Natural killer cell (primary cell): ENCODE measurements around the gene SPATS2L. TPM values are rescaled to one million over a fixed set of nuclear protein-coding genes. Genes with fewer than 3 reads are reported as not detected.

ENCODE experiments used
- ATAC-seq, 3 donors: fragments of 150-1000 bp in 2 of 3; fragments of 200-7000 bp in 1 of 3; cut with Tn5 transposase; 1 replicate in 1 of 3; 2 replicates in 2 of 3; pipeline ENCODE4 v1.10.0; 2021; ENCODE audit warnings: mild to moderate bottlenecking in 2 of 3, moderate library complexity in 2 of 3
- DNase-seq, 2 donors: peaks; one replicate each; pipeline versions ENCODE4 v3.0.0 to v3.0.0-alpha.2; 2013 to 2021; ENCODE audit warnings: mixed read lengths in 1 of 2
- H3K27ac ChIP-seq: one replicate; pipeline ENCODE4 v1.5.1; 2013; ENCODE audit warnings: mild to moderate bottlenecking, low read length
- H3K27me3 ChIP-seq: one replicate; pipeline ENCODE4 v1.6.1; 2013; ENCODE audit warnings: low read length; ENCODE audit not compliant: control insufficient read depth, insufficient read depth
- H3K36me3 ChIP-seq: one replicate; pipeline ENCODE4 v1.6.1; 2013; ENCODE audit warnings: low read length; ENCODE audit not compliant: control insufficient read depth, insufficient read depth
- H3K4me1 ChIP-seq: one replicate; pipeline ENCODE4 v1.6.1; 2013; ENCODE audit warnings: low read length; ENCODE audit not compliant: control insufficient read depth, insufficient read depth
- H3K4me3 ChIP-seq: one replicate; pipeline ENCODE4 v1.5.1; 2013; ENCODE audit warnings: low read length
- H3K9me3 ChIP-seq: one replicate; pipeline ENCODE4 v1.6.1; 2013; ENCODE audit warnings: low read length; ENCODE audit not compliant: control insufficient read depth, insufficient read depth
- H3K27ac Mint-ChIP-seq, 2 donors: one replicate each; pipeline ENCODE4 v1.8.0; 2022; ENCODE audit warnings: mild to moderate bottlenecking in 2 of 2, mixed read lengths in 2 of 2, moderate library complexity in 1 of 2
- H3K27me3 Mint-ChIP-seq, 2 donors: one replicate each; pipeline ENCODE4 v1.8.0; 2022; ENCODE audit warnings: low read depth in 2 of 2, mixed read lengths in 2 of 2
- H3K36me3 Mint-ChIP-seq: one replicate; pipeline ENCODE4 v1.8.0; 2022; ENCODE audit warnings: mixed read lengths
- H3K4me1 Mint-ChIP-seq, 2 donors: one replicate each; pipeline ENCODE4 v1.8.0; 2022; ENCODE audit warnings: mixed read lengths in 2 of 2
- H3K4me3 Mint-ChIP-seq: one replicate; pipeline ENCODE4 v1.8.0; 2022; ENCODE audit warnings: mild to moderate bottlenecking, moderate library complexity, mixed read lengths
- H3K9me3 Mint-ChIP-seq, 2 donors: one replicate each; pipeline ENCODE4 v1.8.0; 2022; ENCODE audit warnings: mixed read lengths in 2 of 2
- CTCF ChIP-seq: fragments of 200-600 bp; IDR thresholded peaks from one replicate; pipeline ENCODE4 v1.8.0; 2022; ENCODE audit warnings: antibody characterized with exemption
- WGBS: methylation state at CpG from one replicate; pipeline ENCODE4 v1.1.7; 2013; ENCODE audit warnings: missing lambda C conversion rate; ENCODE audit not compliant: insufficient coverage; 5-methylcytosine and 5-hydroxymethylcytosine counted together
- intact Hi-C: fragments of 100-400 bp; cut with micrococcal nuclease; formaldehyde crosslinking; loops from one replicate; pipeline ENCODE4 v1.14.2; 2022
- total RNA-seq, 4 donors: library from RNA; stranded (reverse); fragments of 120-200 nt in 1 of 4; gene quantifications; one replicate each; pipeline versions ENCODE4 v1.2.3 to v1.2.4, GENCODE V29; 2013 to 2022

The SPATS2L gene
- total RNA-seq, 3 donors from 2014 or later (not counting 1 experiment from before 2014, with no cell fraction given), result 3.8 to 10.9 (median 4.4) TPM

GRCh38 chr2:200405599-200406298 is 99.3 kb downstream of the SPATS2L start:
- no peaks in the 10 kb centered on the region for H3K27me3 Mint-ChIP-seq
- intact Hi-C loops, result no loop called here
- no peaks in the 10 kb centered on the region for H3K9me3 ChIP-seq
- DNase-seq, result no peak
- H3K36me3 Mint-ChIP-seq, result no peaks in the 10 kb centered on the region
- H3K4me3 ChIP-seq, result no peak overlapping the region
- H3K4me1 Mint-ChIP-seq, result peaks cover 12 to 13% of the 10 kb centered on the region in 2 donors
- WGBS, result no CpG with 5 or more reads among the region's 1 CpG
- H3K4me3 Mint-ChIP-seq, result no peak overlapping the region
- H3K4me1 ChIP-seq, result no peaks in the 10 kb centered on the region
- H3K27me3 ChIP-seq, result no peaks in the 10 kb centered on the region
- no peak for TF ChIP-seq CTCF
- H3K9me3 Mint-ChIP-seq, result no peaks in the 10 kb centered on the region
- peak overlapping the region; percentile 51 to 60 for H3K27ac Mint-ChIP-seq
- ATAC-seq, result peak; percentile 32 to 74 (median 41)
- no peak overlapping the region for H3K27ac ChIP-seq
- H3K36me3 ChIP-seq, result no peaks in the 10 kb centered on the region

GRCh38 chr2:200406379-200406778 is 99.9 kb downstream of the SPATS2L start:
- Histone ChIP-seq H3K4me3 (no peak overlapping the region), H3K36me3 (no peaks in the 10 kb centered on the region), H3K27me3 (no peaks in the 10 kb centered on the region), H3K27ac (no peak overlapping the region), H3K4me1 (no peaks in the 10 kb centered on the region), H3K9me3 (no peaks in the 10 kb centered on the region)
- intact Hi-C loops, result no loop called here
- H3K27me3 Mint-ChIP-seq, result no peaks in the 10 kb centered on the region
- DNase-seq, result no peak
- peaks cover 12 to 13% of the 10 kb centered on the region in 2 donors for H3K4me1 Mint-ChIP-seq
- 17% methylated on average over 1 of the region's 2 CpGs for WGBS
- no peaks in the 10 kb centered on the region for H3K9me3 Mint-ChIP-seq
- TF ChIP-seq CTCF, result no peak
- H3K4me3 Mint-ChIP-seq, result peak overlapping the region; percentile 29
- H3K36me3 Mint-ChIP-seq, result no peaks in the 10 kb centered on the region
- H3K27ac Mint-ChIP-seq, result peak overlapping the region; percentile 51 to 60
- peak; percentile 72 to 79 (median 79) for ATAC-seq

- no peaks in the 10 kb centered on the region for H3K9me3 ChIP-seq
- Mint-ChIP-seq H3K4me1 (peaks cover 12 to 13% of the 10 kb centered on the region in 2 donors), H3K27me3 (no peaks in the 10 kb centered on the region), H3K9me3 (no peaks in the 10 kb centered on the region), H3K4me3 (no peak overlapping the region), H3K36me3 (no peaks in the 10 kb centered on the region), H3K27ac (no peak overlapping the region)
- DNase-seq (no peak), ATAC-seq (no peak)
- no peak for TF ChIP-seq CTCF
- no peak overlapping the region for H3K27ac ChIP-seq
- no peaks in the 10 kb centered on the region for H3K27me3 ChIP-seq
- 89% methylated on average over 19 of the region's 19 CpGs for WGBS
- no peaks in the 10 kb centered on the region for H3K36me3 ChIP-seq
- H3K4me1 ChIP-seq, result no peaks in the 10 kb centered on the region
- no peak overlapping the region for H3K4me3 ChIP-seq
- intact Hi-C loops, result no loop called here
Observed at GRCh38 chr2:200408428-200409316, 102.2 kb downstream of the SPATS2L start.
